T-helper 1 cell treated with Interleukin-12 subunit alpha and Interleukin-12 subunit beta and Interleukin-4 antibody, amounts not matched to agents 30 ng/mL and 1 ng/mL, for 36 hours (primary cell): ENCODE data around the gene ANAPC1. TPM values are rescaled to one million over a fixed set of nuclear protein-coding genes. Genes with fewer than 3 reads are reported as not detected.
"Not testable (repeated sequence)": the region's sequence is repeated elsewhere in the genome, so short reads cannot be mapped to it uniquely, and the experiment has no call there.

Experiments
- intact Hi-C: fragments of 100-400 bp; cut with micrococcal nuclease; formaldehyde crosslinking; loops from one replicate; pipeline ENCODE4 v1.15.1; 2024
- total RNA-seq: library from RNA; stranded (reverse); gene quantifications from 2 replicates; pipeline ENCODE4 v1.2.3, GENCODE V29; 2022

The ANAPC1 gene
- total RNA-seq, 1 donor from 2014 or later = 69.5 TPM

- intact Hi-C loops = not testable (repeated sequence)
Observed at GRCh38 chr2:111735838-111736721, 147.9 kb downstream of the ANAPC1 start.

DNA sequence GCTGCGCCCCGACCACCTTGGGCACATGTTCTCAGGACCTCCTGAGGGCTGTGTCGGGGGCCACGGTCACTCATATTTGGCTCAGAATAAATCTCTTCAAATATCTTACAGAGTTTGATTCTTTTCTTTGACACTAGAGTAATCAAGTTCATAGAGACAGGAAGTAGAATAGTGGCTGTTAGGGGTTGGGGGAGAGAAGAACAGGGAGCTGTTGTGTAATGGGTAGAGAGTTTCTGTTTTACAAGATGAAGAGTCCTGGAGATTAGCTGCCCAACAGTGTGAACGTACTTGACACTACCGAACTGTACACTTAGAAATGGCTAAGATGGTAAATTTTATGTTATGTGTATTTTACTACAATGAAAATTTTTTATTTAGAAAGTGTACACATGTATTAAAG, 148.6 kb downstream of the ANAPC1 start:
- intact Hi-C loops = not testable (repeated sequence)

GRCh38 chr2:111729812-111730458, 154.1 kb downstream of the ANAPC1 start:
- intact Hi-C loops = not testable (repeated sequence)

- intact Hi-C loops = not testable (repeated sequence)
Observed at GRCh38 chr2:111727611-111728110, 156.3 kb downstream of the ANAPC1 start.

DNA sequence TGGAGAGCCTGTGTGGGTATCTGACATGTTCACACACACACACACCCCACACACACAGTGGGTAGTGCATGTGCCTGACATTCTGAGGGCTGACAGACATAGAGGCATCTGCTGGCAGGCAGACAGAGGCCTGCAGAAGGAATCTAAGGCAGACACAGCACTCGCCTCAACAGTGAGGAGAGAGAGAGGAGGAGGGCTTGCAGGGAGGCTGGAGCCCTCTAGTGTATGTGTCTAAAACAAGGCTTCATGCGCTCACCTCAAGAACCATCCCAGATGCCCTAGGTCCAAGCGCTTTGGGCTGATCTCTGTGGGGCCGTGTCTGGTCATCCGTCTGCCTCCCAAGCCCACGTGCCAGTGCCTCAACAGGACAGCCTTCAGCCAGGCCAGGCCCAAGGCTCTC, 158.3 kb downstream of the ANAPC1 start:
- intact Hi-C loops = not testable (repeated sequence)

DNA sequence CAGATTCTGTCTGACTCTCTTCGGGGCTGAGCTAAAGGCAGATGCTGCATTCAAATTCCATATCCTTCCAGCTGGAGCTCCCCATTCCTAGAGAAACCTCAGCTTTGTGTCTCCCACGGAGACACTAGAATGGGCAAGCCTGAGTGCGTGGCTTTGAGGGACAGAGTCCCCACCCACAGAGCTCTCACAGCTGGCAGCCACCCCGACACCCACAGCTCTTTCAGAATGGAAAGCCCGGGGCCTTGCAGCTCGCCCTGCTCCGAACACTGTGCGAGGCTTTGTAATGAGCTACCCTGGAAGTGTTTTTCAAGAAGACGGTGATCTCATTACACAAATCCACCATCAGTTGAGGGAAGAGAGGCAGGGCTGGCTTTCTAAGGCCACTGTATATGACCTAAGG, 164.4 kb downstream of the ANAPC1 start:
- intact Hi-C loops = not testable (repeated sequence)

Other genes starting within 250 kb of the ANAPC1 start
- gene MERTK, start 14.4 kb upstream of the ANAPC1 start, total RNA-seq = 0.29 TPM in 2 replicates
- gene TMEM87B, start 171.1 kb upstream of the ANAPC1 start, total RNA-seq = 15.7 and 20.7 TPM in 2 replicates